ENCODE results near the gene ELMOD3.
"Not testable (repeated sequence)": the region's sequence is repeated elsewhere in the genome, so short reads cannot be mapped to it uniquely, and the experiment has no call there.

The ELMOD3 gene

DNA sequence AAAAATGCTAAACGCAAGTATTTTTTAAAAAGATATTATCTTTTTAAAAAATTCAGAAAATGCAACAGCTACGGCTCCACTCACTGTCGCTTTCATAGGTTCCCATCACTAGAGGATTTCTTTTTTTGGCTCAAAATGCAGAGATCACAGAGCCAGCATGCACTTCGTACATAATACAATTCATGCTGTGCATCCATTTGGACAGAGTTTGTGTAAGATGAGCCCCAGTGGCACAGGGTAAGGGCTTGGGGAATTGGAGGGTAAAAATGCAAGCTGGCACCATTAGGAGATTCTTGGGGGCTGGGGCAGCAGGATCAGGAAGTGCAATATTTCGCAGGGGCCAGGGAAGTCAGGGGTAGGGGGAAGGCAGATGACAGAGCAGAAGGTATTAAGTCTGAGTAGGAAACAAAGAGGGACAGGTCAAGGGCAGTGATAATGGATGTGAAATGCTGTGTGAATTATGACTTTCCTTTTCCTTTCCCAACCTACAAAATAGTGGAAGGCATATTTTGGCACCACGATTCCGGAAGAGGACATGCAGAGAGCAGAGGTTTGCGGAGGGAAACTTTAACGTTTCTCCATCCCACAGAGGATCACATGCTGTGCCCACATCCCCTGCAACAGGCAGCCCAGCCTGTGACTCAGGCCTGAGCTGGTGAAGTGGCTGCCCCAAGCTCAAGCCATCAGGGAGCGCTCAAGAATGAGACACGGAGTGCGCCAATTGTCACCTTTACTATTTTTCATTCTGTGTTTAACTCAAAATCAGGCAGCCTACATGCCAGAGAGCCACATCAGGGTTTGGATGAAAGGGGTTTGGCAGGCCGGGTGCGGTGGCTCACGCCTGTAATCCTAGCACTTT lies 50.9 kb downstream of the ELMOD3 start:
- DNase-seq = peak; percentile 95 to 96

DNA sequence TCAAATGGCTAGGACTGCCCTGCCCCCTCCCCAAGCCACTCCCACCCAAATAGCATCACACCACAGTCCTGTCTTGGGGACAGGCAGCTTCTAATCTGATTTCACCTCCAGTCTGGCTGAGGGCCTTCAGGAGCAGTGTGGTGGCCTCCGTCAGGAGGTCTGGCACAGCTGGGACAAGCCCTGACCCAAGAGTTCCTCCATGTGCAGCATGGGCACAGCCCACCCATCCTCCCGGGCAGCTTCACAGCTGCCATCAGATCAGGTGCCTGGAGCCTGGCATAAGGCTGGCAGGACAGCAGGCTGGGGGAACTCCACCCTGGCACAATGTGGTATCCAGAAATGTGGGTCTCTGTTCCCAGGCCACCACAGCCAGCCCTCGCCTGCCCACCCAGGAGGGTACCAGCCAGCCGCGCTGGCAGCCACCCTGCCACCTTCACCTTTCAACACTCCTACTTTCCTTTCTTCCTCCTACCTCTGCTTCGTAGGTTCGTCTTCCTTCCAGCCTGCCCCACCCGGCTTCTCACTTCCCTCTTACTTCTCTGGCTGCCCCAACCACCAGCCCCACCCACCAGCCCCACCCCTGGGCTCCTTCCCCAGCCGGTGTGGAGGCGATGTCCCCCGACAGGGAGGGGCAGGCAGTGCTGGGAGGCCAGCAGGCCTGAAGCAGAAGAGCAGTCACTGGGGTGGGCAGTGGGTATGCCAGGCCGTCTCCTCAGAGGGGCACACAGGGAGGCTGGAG lies 55.4 kb downstream of the ELMOD3 start, which contains the start of gene CAPG:
CAPG (minus strand) TSS at position 522 of the 739 bp plus-strand sequence. CDS start 8,221 bp downstream, outside the sequence.
- DNase-seq = peak; percentile 88 to 90

DNA sequence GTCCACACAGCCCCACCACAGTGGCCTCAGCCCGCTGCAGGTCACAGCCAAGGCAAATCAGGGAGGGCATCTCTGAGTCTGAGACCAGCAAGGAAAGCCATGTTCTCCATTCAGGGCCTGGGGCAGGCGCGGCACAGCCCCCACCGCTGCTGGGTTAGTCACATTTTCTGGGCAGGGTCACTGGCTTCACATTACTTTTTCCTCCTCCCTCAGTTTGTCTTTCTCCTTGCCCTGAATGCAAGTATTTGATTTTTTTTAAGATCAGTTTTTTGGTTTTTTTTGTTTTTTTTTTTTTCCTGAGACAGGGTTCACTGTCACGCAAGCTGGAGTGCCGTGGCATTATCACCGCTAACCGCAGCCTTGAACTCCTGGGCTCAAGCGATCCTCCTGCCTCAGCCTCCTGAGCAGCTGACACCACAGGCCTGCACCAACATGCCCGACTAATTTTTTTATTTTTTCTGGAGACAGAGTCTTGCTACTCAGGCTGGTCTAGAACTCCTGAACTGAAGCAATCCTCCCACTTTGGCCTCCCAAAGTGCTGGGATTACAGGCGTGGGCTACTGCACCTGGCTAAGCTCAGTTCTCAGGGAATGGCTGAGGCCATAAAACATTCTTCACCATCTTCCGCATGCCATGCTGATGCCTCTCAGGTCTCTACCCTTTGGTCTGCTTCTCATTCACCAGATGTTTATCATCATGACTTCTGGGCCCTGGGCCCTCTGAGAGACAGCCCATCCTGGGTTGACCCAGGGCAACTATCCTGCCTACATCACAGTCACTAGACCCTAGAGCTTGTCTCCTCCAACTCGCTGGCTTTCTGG lies 56.2 kb downstream of the ELMOD3 start:
- no peak for DNase-seq

DNA sequence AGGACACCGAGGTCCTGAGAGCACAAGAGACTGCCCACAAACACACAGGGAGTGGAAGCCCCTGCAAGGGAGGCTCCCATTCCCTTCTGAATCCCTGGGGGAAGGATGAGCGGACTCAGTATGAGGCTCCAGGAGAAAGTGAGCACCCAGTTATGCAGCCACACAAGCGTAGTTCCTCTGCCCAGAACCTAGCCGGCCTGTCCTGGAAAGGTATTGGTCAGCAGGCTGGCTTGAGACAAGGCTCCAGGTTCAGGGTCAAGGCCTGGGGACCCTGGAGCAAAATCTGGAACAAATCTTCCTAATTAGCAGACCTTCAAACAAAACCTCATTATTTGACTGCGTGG lies 56.8 kb downstream of the ELMOD3 start:
- DNase-seq = no peak

DNA sequence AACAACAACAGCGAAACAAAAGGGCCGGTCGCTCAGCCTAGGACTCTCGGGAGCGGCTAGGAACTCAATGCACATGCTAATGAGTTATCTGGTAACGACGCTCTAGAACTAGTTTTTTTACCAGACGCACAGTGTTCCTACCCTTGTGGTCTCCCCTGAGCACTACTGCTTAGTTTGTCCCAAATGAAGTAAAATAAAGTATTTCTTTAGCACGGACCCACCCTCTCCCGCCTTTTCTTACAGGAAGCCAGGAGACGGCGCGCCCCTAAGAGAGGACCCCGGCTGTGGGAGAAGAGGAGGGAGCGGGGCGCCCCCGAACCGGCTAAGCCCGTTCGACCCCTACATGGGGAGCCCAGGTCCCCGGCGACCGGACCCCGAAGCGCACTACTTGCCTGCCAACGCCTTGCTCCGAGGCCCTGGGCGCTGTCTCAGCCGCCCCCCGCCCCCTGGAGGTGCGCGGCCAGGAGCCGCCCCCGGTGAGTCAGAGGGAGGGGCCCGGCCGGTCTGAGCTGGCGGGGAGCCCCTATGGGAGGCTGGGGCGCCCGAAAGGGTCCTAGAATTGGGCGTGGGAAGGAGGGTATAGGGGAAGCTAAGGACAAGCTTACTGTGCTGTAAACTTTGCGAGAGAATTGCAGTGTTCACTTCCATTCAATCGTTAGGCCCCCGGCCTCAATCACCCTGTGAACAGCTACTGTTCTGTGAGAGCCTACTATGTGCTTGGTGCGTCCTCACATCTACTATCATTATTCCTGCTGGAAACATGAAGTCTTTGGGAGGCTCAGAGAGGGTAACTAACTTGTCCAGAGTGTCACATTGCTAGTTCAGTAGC lies 59.2 kb downstream of the ELMOD3 start:
- peak; percentile 70 to 87 for DNase-seq

DNA sequence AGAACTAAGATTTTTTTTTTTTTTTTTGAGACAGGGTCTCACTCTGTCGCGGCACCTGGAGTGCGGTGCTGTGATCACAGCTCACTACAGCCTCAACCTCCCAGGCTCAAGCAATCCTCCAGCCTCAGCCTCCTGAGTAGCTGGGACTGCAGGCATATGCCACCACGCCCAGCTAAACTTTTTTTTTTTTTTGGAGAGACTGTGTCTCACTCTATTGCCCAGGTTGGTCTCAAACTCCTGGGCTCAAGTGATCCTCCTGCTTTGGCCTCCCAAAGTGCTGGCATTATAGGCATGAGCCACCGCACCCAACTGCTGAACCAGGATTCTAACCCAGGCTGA lies 59.8 kb downstream of the ELMOD3 start:
- DNase-seq = not testable (repeated sequence)

DNA sequence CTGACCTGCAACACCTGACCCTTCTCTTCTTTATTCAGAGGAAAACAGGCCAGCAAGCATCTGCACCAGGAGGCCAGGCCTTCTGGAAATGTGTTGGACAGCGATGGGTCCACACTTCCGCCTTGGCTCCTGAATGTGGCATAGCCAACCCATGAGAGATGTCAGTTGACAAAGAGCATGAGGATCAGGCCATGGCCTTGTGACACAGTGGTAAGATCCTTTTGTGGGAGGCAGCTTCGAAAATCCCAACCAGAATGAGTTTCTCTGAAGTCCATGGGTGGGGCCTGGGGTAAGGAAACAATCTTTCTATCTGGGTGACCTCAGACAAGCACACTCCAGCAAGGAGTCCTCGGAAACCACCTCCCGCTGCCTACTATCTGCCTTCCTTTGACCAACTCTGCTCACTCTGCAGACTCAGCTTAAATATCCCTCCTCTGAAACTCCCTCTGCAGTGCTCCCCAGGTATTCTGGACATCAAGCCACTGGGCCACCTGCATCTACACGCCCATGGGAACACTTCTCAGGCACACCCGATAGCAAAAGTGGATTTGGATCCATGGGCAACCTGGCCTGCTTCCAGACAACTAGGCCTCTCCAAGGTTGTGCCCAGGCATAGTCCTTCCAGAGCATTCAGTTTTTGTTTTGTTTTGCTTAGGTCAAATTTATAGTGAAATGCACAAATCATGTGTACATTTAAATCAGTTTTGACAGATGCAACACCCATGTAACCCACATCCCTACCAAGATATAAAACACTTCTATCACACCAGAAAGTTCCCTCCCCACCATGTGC lies 60.4 kb downstream of the ELMOD3 start:
- DNase-seq = peak; percentile 95 to 99

DNA sequence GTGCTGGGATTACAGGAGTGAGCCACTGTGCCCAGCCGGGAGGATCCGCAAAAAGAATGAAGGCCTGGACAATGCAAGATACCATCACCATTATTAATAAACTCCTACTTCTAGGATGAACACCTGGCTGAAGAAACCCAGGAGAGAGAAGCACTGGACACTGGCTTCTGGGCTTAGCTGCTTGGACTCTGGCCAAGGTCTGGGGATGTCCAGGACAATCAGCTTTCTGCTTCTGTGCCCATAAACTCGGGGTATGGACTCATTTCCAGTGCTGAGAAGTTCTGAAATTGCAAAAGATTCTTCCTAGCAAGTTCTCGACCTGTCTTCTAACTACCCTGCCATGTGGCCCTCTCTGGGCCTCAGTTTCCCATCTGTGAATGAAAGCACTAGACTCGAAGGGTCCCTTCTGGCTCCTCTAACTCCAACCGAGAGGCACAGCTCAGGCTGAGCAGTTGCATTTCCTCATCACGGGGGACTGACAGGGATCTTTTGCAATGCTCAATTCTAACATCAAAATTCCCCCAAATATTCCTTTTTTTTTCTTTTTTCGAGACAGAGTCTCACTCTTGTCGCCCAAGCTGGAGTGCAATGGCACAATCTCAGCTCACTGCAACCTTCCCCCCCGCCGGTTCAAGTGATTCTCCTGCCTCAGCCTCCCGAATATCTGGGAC lies 61.5 kb downstream of the ELMOD3 start:
- peak; percentile 55 to 84 for DNase-seq

DNA sequence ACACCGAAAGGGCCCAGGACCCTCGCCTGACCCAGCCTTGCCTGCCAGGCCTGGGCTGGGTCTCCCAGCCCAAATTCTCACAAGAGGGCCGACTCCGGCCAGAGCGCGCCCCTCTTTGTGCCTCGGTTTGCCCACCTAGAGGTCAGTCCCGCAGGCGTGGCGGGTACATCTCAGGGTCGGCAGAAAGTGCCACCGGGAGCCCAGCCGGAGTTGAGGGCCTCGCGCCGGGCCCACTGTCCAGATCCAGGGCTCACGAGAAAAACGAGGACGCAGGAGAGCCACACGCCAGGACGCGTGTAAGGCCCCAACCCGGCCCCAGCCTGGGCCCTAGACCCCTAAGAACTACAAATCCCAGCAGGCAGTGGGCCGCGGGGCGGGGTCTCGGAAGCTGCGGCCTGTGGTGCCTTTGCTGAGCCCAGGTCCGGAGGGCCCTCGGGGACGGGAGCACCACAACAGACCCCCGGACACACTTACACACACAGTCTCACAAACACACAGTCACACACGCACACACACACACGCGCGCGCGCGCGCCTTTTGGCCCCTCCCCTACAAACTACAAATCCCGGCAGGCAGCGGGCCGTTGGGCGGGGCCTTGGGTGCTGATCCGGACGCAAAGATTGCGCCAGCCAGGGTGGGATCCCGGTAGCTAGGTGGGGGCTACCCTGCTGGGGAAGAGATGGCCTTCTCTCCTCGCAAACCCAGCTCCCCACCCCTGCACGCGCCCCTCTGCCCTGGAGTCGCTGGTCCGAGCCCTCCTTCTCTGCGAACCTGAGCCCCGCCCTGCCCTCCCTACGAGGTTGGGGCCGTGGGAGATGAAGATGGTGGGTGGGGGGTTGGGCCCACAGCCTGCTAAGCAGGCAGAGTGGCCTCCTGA lies 63.8 kb downstream of the ELMOD3 start, which contains the start of gene SH2D6:
SH2D6 (plus strand) TSS at position 583 of the 877 bp plus-strand sequence. CDS start 10,752 bp downstream, outside the sequence.
- DNase-seq = peak; percentile 71 to 81

DNA sequence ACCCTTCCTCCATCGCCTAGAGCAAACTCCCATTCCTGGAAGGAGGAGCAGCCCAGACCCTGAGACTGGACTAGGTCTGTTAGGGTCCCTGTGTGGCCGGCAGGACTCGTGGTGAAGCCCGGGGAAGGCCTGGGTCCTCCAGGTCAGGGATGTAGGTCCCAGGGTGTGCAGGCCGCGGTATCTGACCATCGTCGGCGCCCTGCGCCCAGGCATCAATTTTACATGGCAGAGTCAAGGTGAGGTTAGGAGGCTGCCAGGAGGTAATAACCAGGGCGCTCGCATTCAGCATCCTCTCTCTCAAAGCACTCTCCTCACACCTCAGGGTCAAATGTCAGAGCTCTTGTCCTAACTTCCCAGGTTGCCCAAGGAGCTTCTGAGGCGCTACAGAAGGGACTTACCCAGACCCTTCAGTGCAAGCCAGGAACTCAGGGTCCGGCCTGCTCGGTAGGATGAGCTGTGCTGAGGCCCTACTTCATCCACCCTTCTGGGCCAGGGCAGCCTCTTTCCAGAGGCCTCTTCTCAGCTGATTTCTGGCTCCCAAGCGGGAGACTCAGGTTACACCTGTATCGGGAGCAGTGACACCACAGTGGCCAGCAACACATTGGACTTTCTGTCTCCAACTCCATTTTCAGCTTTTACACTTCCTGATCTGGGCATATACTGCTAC lies 64.6 kb downstream of the ELMOD3 start:
- DNase-seq = no peak

DNA sequence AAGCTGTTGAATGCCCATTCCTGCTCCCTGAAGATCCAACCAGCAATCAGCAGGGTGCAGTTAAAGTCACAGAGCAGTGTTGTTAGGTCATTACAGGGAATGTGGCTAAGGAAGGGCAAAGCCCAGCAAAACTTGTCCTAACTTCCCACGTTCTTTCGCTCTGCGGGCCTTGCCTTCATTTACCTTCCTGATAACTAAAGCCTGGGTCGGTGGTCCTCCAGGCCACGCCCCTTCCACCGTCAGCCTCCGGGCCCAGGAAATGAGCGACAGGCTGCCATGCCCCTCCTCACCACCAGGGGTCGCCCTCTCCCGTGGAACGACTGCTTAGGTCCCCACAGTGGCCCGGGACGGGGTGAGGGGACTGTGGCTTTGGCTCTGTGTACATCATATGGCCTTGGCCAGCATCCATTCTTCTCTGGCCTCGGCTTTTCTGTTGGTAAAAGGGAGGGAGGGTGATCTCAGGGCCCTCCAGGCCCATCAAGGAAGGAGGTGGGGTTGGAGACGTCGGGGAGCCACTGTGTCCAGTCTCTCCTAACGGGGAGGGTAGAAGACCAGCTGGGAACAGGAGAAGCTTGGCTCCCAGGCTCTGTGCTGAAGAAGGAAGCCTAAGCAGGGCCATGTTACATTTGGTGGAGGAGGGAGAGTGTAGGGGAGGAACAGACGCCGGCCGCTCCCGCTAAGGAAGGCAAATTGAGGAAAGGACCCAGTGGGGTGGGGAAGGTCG lies 66.1 kb downstream of the ELMOD3 start:
- peak; percentile 84 to 86 for DNase-seq

DNA sequence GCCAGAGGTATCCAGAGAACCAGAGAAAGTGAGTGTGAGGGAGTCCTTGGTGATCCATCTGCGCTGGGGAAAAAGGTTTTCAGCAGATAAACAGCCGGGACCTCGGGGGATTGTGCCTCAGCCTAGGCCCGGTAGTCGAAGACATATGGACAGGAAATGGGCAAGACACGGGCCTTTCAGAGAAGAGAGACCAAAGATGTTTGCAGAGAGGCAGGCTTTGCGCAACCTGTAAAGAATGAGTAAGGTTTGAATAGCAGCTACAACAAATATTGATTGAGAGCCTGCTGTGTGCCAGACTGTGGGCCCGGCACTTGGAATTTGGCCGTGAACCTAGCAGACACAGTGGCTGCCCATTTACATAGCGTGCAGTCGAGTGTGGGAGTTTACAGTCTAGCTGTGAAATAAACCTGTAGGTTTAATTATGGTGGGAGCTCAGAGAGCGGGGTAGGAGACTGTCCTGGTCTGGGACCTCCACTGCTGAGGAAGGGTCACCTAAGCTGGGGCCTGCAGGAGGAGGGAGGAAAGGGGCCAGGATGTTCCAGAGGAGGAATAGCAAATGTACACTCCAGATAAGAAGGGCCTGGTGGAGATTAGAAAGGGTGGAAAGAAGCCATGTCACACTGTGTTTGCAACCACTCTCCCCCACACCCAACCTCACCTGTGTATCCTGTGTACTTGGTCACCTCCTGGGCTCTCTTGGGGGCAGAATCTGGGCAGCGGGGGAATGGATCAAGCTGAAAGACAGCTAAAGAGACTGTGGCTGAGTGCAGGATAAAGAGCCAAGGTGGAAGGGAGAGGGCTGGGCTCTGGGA lies 66.9 kb downstream of the ELMOD3 start:
- DNase-seq = no peak

DNA sequence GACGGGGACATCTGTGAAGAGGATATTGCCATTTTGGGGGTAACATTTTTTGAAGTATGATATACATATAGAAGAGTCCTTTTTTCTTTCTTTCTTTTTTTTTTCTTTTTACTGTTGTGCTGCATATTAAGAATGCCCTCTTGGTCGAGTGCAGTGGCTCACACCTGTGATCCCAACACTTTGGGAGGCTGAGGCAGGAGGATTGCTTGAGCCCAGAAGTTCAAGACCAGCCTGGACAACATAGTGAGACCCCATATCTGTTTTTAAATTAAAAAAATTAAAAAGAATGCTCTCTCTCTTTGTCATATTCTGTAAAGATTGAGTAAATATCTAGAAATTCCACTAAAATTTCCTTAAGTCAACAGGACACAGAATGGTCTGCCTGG lies 67.5 kb downstream of the ELMOD3 start:
- no peak for DNase-seq

DNA sequence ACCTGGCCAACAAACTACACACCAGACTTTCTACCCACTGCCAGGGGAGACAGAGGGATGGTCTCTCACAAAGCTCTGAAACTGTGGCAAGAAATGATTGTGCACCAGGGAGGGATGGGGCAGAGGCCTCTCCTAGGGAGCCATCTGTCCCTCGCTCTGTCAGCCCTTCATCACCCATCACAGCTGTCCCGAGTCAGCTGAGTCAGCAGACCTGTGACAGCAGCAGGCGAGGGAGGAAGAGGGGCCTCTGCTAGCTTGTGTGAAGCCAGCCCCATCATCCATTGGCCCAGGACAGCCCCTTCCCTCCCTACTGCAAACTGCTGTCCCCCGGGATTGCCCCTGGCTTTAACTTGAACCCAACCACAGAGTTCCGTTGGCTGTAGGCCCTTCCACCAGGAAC lies 69.0 kb downstream of the ELMOD3 start:
- no peak for DNase-seq

DNA sequence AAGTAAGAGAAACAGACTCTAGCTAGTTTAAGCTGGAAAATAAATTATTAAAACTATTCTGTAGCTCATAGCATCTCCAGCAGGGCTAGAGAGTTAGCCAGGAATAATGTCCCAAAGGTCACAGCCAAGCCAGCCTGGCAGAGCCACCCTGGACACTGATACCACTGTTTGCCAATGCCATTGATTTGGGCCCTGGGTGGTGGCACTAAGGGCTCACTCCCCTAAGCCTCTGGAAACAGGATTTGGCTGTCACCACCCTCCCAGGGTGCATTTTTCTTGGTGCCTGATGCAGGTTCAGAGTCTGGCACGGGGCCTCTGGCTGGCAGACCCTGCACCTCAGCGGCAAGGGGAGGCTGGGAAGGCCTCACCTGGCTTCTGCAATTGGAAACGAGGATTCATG lies 71.0 kb downstream of the ELMOD3 start:
- no peak for DNase-seq

DNA sequence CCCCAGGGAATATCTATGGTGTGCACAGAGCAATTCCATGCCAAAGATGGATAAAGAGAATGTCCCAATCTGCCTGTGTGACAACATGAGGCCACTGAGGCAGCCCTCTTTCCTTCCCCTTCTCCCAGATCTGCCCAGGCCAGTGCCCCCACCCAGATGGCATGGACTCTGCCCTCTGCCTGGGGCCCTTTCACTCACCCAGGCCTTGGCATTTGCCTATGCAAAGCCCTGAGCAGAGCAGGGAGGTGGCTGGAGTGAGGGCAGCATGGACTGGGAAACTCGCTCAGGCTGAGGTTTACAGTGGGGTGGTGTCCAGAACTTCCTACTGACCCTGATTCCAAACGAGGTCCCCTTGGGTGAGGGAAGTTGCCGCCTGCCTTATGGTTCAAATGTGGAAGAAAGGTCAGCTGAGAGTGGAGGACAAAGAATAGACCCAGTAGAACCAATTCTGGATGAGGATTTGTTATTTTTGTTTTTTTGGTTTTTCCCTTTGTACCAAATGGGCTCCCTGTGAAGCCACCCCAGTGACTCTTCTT lies 72.8 kb downstream of the ELMOD3 start:
- peak in 1 of 2 donors; percentile 48 for DNase-seq

DNA sequence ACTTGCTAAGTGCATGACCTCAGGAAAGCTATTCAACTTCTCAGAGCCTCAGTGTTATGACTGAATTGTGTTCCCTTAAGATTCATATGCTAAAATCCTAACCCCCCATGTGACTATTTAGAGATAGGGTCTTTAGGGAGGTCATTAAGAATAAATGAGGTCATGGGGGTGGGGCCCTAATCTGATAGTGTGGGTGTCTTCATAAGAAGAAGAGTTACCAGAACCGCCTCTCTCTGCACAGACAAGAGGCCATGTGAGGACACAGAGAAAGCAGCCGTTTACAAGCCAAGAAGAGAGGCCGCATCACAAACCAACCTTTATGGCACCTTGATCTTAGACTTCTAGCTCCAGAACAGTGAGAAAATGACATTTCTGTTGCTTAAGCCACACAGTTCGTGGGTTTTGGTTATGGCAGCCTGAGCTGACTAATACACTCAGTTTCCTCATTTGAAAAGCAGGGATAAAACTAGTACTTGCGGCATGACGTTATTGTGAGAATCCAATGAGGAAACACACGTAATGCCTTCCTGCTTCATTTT lies 73.8 kb downstream of the ELMOD3 start:
- peak; percentile 86 to 89 for DNase-seq

Data from inflammatory macrophage (primary cell).